HepG2 (cell line): ENCODE data around the gene NAT14. TPM values are rescaled to one million over a fixed set of nuclear protein-coding genes. Genes with fewer than 3 reads are reported as not detected.
A peak's percentile ranks its signal among the peaks of the same experiment; 100 is the strongest.

Source experiments
- ATM ChIP-seq: fragments of 450-650 bp; IDR thresholded peaks from 2 replicates; pipeline ENCODE4 v1.7.1; 2017; ENCODE audit warnings: mild to moderate bottlenecking, borderline replicate concordance
- CBFB ChIP-seq: sonication (generic); formaldehyde crosslinking; IDR thresholded peaks from 2 replicates; pipeline ENCODE4 v1.4.0; 2020; ENCODE audit warnings: missing genetic modification reagents
- CBX2 ChIP-seq, 2 experiments: fragments of 200-600 bp in 1 of 2; sonication (generic); formaldehyde crosslinking in 1 of 2; IDR thresholded peaks; 2 replicates each; pipeline versions ENCODE4 v1.7.0 to v1.8.1; 2018 to 2022; ENCODE audit warnings: low read depth in 2 of 2, low read length in 1 of 2, mild to moderate bottlenecking in 1 of 2, missing genetic modification reagents in 1 of 2
- CEBPB ChIP-seq: IDR thresholded peaks from 2 replicates; pipeline ENCODE4 v1.6.1; 2011; ENCODE audit warnings: low read depth, low read length, improper control_type of control experiment, borderline replicate concordance
- DNMT1 ChIP-seq: sonication (generic); formaldehyde crosslinking; IDR thresholded peaks from 2 replicates; pipeline ENCODE4 v1.5.1; 2020; ENCODE audit warnings: mild to moderate bottlenecking, missing genetic modification reagents
- E2F5 ChIP-seq: sonication (generic); formaldehyde crosslinking; conservative IDR thresholded peaks from 2 replicates; pipeline ENCODE4 v1.4.0; 2020; ENCODE audit warnings: missing genetic modification reagents
- EED ChIP-seq: sonication (generic); formaldehyde crosslinking; IDR thresholded peaks from 2 replicates; pipeline ENCODE4 v1.5.0; 2020; ENCODE audit warnings: mild to moderate bottlenecking, missing genetic modification reagents
- HDAC6 ChIP-seq: fragments of 200-600 bp; sonication (generic); IDR thresholded peaks from 2 replicates; pipeline ENCODE4 v1.7.0; 2017; ENCODE audit warnings: mild to moderate bottlenecking, antibody characterized with exemption, low read length, low read depth
- HNRNPH1 ChIP-seq: fragments of 200-400 bp; formaldehyde crosslinking; optimal IDR thresholded peaks from 2 replicates; pipeline ENCODE3; 2017; ENCODE audit warnings: mild to moderate bottlenecking, low read depth, low read length
- KDM5A ChIP-seq: fragments of 200-600 bp; sonication (generic); IDR thresholded peaks from 2 replicates; pipeline ENCODE4 v1.7.0; 2018; ENCODE audit warnings: antibody characterized with exemption, mild to moderate bottlenecking, low read length, borderline replicate concordance
- LCORL ChIP-seq, 2 experiments: fragments of 450-650 bp in 1 of 2; sonication (generic) in 1 of 2; formaldehyde crosslinking in 1 of 2; IDR thresholded peaks; 2 replicates each; pipeline versions ENCODE4 v1.5.0 to v1.6.1; 2017 to 2020; ENCODE audit warnings: antibody characterized with exemption in 1 of 2, missing genetic modification reagents in 1 of 2
- MTA3 ChIP-seq: sonication (generic); formaldehyde crosslinking; IDR thresholded peaks from 2 replicates; pipeline ENCODE4 v1.4.0; 2020; ENCODE audit warnings: missing genetic modification reagents
- NFE2L1 ChIP-seq: sonication (generic); formaldehyde crosslinking; IDR thresholded peaks from 2 replicates; pipeline ENCODE4 v1.4.0; 2020; ENCODE audit warnings: missing genetic modification reagents, mild to moderate bottlenecking, borderline replicate concordance
- POLR2AphosphoS5 ChIP-seq: IDR thresholded peaks from 2 replicates; pipeline ENCODE4 v1.6.1; 2012; ENCODE audit warnings: low read depth, low read length
- SAP130 ChIP-seq: IDR thresholded peaks from 2 replicates; pipeline ENCODE4 v1.6.1; 2016; ENCODE audit warnings: low read depth
- SNAPC5 ChIP-seq: sonication (generic); formaldehyde crosslinking; IDR thresholded peaks from 2 replicates; pipeline ENCODE4 v1.8.1; 2023; ENCODE audit warnings: mild to moderate bottlenecking, missing genetic modification reagents, borderline replicate concordance
- TFDP2 ChIP-seq: sonication (generic); formaldehyde crosslinking; IDR thresholded peaks from 2 replicates; pipeline ENCODE4 v1.4.0; 2020; ENCODE audit warnings: missing genetic modification reagents
- ZBTB34 ChIP-seq: sonication (generic); formaldehyde crosslinking; IDR thresholded peaks from 2 replicates; pipeline ENCODE4 v1.8.0; 2022; ENCODE audit warnings: mild to moderate bottlenecking, missing genetic modification reagents
- ZNF136 ChIP-seq: sonication (generic); formaldehyde crosslinking; IDR thresholded peaks from 2 replicates; pipeline ENCODE4 v1.8.1; 2022; ENCODE audit warnings: low read depth, mild to moderate bottlenecking, moderate library complexity, missing genetic modification reagents
- ZNF17 ChIP-seq: sonication (generic); formaldehyde crosslinking; IDR thresholded peaks from 2 replicates; pipeline ENCODE4 v1.5.0; 2020; ENCODE audit warnings: mild to moderate bottlenecking, missing genetic modification reagents
- polyA plus RNA-seq, 8 experiments: library from polyadenylated mRNA; depleted of rRNA in 3 of 8; stranded (reverse) in 7 of 8; unstranded in 1 of 8; fragments of >200 nt; fragmentation: Illumina TruSeq in 4 of 8; extraction: Trizol in 4 of 8; gene quantifications; 2 replicates each; pipeline versions ENCODE4 v1.2.1 to v1.2.3, GENCODE V29; 2011 to 2016; ENCODE audit warnings: low read depth in 4 of 8, missing spikeins in 1 of 8, mixed read lengths in 1 of 8; ENCODE audit not compliant: insufficient read depth in 1 of 8
- total RNA-seq, 5 experiments: library from RNA; depleted of rRNA; stranded (reverse); fragments of >200 nt; fragmentation: Illumina TruSeq; extraction: Trizol; gene quantifications; 2 replicates each; pipeline ENCODE4 v1.2.3, GENCODE V29; 2016; ENCODE audit warnings: low read depth in 1 of 5
- TF ChIP-seq, protein P1 (sequence below): sonication (generic); formaldehyde crosslinking; IDR thresholded peaks from 2 replicates; pipeline ENCODE4 v1.5.1; 2020; ENCODE audit warnings: missing genetic modification reagents, mild to moderate bottlenecking, borderline replicate concordance
- TF ChIP-seq, protein P2 (sequence below): sonication (generic); formaldehyde crosslinking; IDR thresholded peaks from 2 replicates; pipeline ENCODE4 v1.5.0; 2020; ENCODE audit warnings: mild to moderate bottlenecking, missing genetic modification reagents

NAT14 gene
- total and polyA plus RNA-seq, 2 of the 13 experiments (the other 11 are each of a cell fraction or from before 2014, with no cell fraction given), result 20.7 to 22.3 TPM

GRCh38 chr19:55467236-55468053 is 17.5 kb upstream of the NAT14 start (continued):
- TF ChIP-seq ZBTB34 (CRISPR knock-in tag), result no peak
- no peak for TF ChIP-seq CBX2 (IDR thresholded peaks at IDR 0.05; ENCODE audit: low read depth, low read length)
- TF ChIP-seq CBX2 (CRISPR knock-in tag; IDR thresholded peaks at IDR 0.05; ENCODE audit: low read depth), result no peak
- no peak for TF ChIP-seq NFE2L1 (CRISPR knock-in tag)
- TF ChIP-seq KDM5A, result no peak
- no peak for TF ChIP-seq ZNF17 (CRISPR knock-in tag)
- 0 out of 2 replicates have a peak, but pooled peaks have one; percentile 48 for TF ChIP-seq TFDP2
- TF ChIP-seq E2F5 (CRISPR knock-in tag), result no peak
- no peak for TF ChIP-seq ZNF136 (CRISPR knock-in tag)
- TF ChIP-seq HDAC6, result no peak
- no peak for TF ChIP-seq POLR2AphosphoS5
- TF ChIP-seq CBFB (CRISPR knock-in tag), result 0 out of 2 replicates have a peak, but pooled peaks have one; percentile 49
- TF ChIP-seq MTA3, result no peak
- no peak for TF ChIP-seq EED (CRISPR knock-in tag)
- no peak for TF ChIP-seq CEBPB
- TF ChIP-seq, protein P1, sequence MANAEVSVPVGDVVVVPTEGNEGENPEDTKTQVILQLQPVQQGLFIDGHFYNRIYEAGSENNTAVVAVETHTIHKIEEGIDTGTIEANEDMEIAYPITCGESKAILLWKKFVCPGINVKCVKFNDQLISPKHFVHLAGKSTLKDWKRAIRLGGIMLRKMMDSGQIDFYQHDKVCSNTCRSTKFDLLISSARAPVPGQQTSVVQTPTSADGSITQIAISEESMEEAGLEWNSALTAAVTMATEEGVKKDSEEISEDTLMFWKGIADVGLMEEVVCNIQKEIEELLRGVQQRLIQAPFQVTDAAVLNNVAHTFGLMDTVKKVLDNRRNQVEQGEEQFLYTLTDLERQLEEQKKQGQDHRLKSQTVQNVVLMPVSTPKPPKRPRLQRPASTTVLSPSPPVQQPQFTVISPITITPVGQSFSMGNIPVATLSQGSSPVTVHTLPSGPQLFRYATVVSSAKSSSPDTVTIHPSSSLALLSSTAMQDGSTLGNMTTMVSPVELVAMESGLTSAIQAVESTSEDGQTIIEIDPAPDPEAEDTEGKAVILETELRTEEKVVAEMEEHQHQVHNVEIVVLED (CRISPR knock-in tag), result peak; percentile 52; the same call in 1 of the 2 replicates
- TF ChIP-seq HNRNPH1, result no peak
- peak; percentile 50 for TF ChIP-seq SAP130 (CRISPR knock-in tag)
- no peak for TF ChIP-seq ATM
- no peak for TF ChIP-seq LCORL (IDR thresholded peaks at IDR 0.05)
- peak; percentile 51; the same call in 1 of the 2 replicates for TF ChIP-seq LCORL (CRISPR knock-in tag; IDR thresholded peaks at IDR 0.05)
- TF ChIP-seq, protein P2, sequence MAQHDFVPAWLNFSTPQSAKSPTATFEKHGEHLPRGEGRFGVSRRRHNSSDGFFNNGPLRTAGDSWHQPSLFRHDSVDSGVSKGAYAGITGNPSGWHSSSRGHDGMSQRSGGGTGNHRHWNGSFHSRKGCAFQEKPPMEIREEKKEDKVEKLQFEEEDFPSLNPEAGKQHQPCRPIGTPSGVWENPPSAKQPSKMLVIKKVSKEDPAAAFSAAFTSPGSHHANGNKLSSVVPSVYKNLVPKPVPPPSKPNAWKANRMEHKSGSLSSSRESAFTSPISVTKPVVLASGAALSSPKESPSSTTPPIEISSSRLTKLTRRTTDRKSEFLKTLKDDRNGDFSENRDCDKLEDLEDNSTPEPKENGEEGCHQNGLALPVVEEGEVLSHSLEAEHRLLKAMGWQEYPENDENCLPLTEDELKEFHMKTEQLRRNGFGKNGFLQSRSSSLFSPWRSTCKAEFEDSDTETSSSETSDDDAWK, result no peak
- 0 out of 2 replicates have a peak, but pooled peaks have one; percentile 44 for TF ChIP-seq DNMT1 (CRISPR knock-in tag)
- TF ChIP-seq SNAPC5 (CRISPR knock-in tag), result no peak
